Lower leg skin (tissue), 3 donors: Measurements from ENCODE around the gene NF1.

Experiments
- POLR2A ChIP-seq, 2 donors: fragments of 450-650 bp; IDR thresholded peaks; one replicate each; pipeline ENCODE4 v1.6.1; 2016 to 2017; ENCODE audit warnings: antibody characterized with exemption in 2 of 2, mild to moderate bottlenecking in 1 of 2, moderate library complexity in 1 of 2
- TF ChIP-seq, protein P1 (sequence below), 3 donors: fragments of 450-650 bp; IDR thresholded peaks; one replicate each; pipeline ENCODE4 v1.5.1; 2016; ENCODE audit warnings: antibody characterized with exemption in 3 of 3, mild to moderate bottlenecking in 3 of 3, moderate library complexity in 2 of 3

DNA sequence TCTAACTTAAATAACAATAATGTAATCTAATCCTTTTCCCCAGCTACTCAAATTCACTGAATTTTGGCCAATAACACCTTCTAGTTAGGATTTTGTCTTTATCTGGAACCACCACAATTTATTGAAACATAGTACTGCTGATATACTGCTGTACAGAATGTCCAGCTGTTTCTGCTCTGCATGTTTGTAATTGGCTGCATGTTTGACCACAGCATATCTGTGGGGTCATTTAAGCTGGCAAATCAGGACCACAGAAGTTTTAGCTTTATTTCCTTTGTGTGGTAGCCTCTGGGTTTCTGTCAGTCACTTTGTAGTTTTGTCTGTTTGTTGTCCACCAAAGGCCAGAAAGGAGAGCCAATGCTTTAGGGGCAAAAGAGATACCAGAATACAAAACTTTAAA is 274.5 kb downstream of the NF1 start:
- TF ChIP-seq, protein P1, sequence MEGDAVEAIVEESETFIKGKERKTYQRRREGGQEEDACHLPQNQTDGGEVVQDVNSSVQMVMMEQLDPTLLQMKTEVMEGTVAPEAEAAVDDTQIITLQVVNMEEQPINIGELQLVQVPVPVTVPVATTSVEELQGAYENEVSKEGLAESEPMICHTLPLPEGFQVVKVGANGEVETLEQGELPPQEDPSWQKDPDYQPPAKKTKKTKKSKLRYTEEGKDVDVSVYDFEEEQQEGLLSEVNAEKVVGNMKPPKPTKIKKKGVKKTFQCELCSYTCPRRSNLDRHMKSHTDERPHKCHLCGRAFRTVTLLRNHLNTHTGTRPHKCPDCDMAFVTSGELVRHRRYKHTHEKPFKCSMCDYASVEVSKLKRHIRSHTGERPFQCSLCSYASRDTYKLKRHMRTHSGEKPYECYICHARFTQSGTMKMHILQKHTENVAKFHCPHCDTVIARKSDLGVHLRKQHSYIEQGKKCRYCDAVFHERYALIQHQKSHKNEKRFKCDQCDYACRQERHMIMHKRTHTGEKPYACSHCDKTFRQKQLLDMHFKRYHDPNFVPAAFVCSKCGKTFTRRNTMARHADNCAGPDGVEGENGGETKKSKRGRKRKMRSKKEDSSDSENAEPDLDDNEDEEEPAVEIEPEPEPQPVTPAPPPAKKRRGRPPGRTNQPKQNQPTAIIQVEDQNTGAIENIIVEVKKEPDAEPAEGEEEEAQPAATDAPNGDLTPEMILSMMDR (IDR thresholded peaks at IDR 0.05) = no peak
- TF ChIP-seq POLR2A (IDR thresholded peaks at IDR 0.05) = no peak
